ENCODE data around the gene KCNIP1. TPM values are rescaled to one million over a fixed set of nuclear protein-coding genes. Genes with fewer than 3 reads are reported as not detected.

Gene KCNIP1
- total and polyA plus RNA-seq, 11 donors = 0.52 to 1.3 (median 1.2) TPM; not detected in 8

- 73 to 82% (median 73%) methylated on average over 18 of the region's 18 CpGs for WGBS, 4 donors
- DNase-seq (no peak), ATAC-seq (no peak)
- H3K27me3 ChIP-seq = peaks cover 0 to 4% (median 0%) of the 10 kb centered on the region in 9 donors
- TF ChIP-seq POLR2A (IDR thresholded peaks at IDR 0.05) = no peak
- TF ChIP-seq, protein P1, sequence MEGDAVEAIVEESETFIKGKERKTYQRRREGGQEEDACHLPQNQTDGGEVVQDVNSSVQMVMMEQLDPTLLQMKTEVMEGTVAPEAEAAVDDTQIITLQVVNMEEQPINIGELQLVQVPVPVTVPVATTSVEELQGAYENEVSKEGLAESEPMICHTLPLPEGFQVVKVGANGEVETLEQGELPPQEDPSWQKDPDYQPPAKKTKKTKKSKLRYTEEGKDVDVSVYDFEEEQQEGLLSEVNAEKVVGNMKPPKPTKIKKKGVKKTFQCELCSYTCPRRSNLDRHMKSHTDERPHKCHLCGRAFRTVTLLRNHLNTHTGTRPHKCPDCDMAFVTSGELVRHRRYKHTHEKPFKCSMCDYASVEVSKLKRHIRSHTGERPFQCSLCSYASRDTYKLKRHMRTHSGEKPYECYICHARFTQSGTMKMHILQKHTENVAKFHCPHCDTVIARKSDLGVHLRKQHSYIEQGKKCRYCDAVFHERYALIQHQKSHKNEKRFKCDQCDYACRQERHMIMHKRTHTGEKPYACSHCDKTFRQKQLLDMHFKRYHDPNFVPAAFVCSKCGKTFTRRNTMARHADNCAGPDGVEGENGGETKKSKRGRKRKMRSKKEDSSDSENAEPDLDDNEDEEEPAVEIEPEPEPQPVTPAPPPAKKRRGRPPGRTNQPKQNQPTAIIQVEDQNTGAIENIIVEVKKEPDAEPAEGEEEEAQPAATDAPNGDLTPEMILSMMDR (IDR thresholded peaks at IDR 0.05) = no peak
- H3K4me3 ChIP-seq = no peak overlapping the region
- H3K9me3 ChIP-seq = no peaks in the 10 kb centered on the region
- intact Hi-C loops (cut with DNase I) = loop anchor here in 2 of 10 donors (2.0 to 10.0 kb wide), 2 partner anchors 191 to 401 kb away; no protein-coding TSS in a partner anchor
- H3K36me3 ChIP-seq = no peaks in the 10 kb centered on the region
- H3K4me1 ChIP-seq = peaks cover 0 to under 1% (median 0%) of the 10 kb centered on the region in 12 donors
- H3K27ac ChIP-seq = no peak overlapping the region
Observed at GRCh38 chr5:170625221-170626165, 121.7 kb downstream of the KCNIP1 start.

DNA sequence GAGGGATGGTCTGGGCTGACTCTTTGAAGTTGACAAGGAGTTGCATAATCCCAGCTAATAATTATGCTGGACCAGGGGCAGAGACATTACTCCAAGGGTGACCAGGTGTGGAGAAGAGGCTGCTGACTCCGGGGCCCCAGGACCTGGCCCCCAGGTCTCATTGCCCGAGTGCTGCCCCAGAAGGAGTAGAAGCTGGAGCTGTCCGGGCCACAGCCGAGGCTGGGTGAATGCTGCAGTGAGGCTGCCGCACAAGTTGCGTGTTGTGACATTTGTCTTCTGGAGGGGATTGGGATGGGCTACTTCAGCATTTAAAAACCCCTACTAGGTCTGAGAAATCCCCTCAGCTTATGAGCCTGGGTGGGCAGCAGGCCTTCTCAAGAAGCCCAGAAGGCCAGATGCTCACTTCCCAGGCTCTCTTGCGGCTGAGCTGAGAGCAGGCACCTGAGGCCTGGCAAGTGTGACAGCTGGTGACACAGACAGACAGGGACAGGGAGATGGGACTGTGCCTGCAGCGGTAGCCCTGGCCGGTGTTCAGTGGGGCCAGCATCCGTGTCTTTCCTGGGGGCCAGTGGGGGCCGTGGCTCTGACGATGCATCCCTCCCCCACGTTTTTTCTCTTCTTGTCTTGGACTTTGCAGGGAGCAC, 122.8 kb downstream of the KCNIP1 start:
- DNase-seq (no peak), ATAC-seq (no peak)
- TF ChIP-seq, protein P1 (IDR thresholded peaks at IDR 0.05) = no peak
- TF ChIP-seq POLR2A (IDR thresholded peaks at IDR 0.05) = no peak
- WGBS, 4 donors = 84 to 93% (median 90%) methylated on average over 11 to 13 of the region's 13 CpGs
- Histone ChIP-seq H3K4me1 (peaks cover 0 to 12% (median 0%) of the 10 kb centered on the region in 12 donors), H3K4me3 (no peak overlapping the region), H3K27me3 (peaks cover 0 to 4% (median 0%) of the 10 kb centered on the region in 9 donors), H3K27ac (no peak overlapping the region), H3K9me3 (no peaks in the 10 kb centered on the region), H3K36me3 (no peaks in the 10 kb centered on the region)
- intact Hi-C loops (cut with DNase I) = loop anchor here in 1 of 10 donors (10.0 kb wide), 1 partner anchor 402 kb away; no protein-coding TSS in a partner anchor

DNA sequence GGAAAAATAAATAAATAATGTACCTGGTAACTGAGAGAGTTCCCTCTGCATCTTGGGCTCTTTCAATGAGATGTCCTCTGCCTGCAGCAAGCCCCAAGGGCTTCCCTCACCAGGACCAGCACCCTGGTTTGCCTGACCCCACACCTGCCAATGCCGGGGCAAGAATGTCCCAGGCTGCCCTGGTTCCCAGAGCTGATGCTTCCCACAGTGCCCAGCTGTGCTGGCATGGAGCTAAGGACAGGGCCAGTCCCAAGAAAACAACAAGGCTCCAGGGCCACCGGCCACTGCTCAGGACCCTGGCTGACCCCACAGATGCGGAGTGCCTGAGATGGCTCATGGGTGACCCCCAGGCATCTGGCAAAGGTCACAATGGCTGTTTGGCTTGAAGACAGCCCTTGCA, 123.5 kb downstream of the KCNIP1 start:
- DNase-seq = no peak
- intact Hi-C loops (cut with DNase I) = loop anchor here in 1 of 10 donors (10.0 kb wide), 1 partner anchor 402 kb away; no protein-coding TSS in a partner anchor
- no peak overlapping the region for H3K4me3 ChIP-seq

More for the DNA sequence above, 123.5 kb downstream of the KCNIP1 start:
- no peaks in the 10 kb centered on the region for H3K9me3 ChIP-seq
- no peaks in the 10 kb centered on the region for H3K36me3 ChIP-seq
- H3K27me3 ChIP-seq = peaks cover 0 to 4% (median 0%) of the 10 kb centered on the region in 9 donors
- WGBS, 4 donors = 78 to 100% (median 84%) methylated on average over 2 to 3 of the region's 3 CpGs
- ATAC-seq = no peak
- TF ChIP-seq, protein P1 (IDR thresholded peaks at IDR 0.05) = no peak
- TF ChIP-seq POLR2A (IDR thresholded peaks at IDR 0.05) = no peak
- H3K4me1 ChIP-seq = peaks cover 0 to 16% (median 2%) of the 10 kb centered on the region in 12 donors
- H3K27ac ChIP-seq = no peak overlapping the region

Measured in heart left ventricle (tissue), 16 donors.